ENCODE data around the gene ATP1A2.
"Not testable (repeated sequence)": the region's sequence is repeated elsewhere in the genome, so short reads cannot be mapped to it uniquely, and the experiment has no call there.

Gene ATP1A2

GRCh38 chr1:160120797-160121196 lies 5.2 kb downstream of the ATP1A2 start:
- H3K4me3 ChIP-seq: no peak overlapping the region
- no peak for TF ChIP-seq CTCF (IDR thresholded peaks at IDR 0.05)
- no peak overlapping the region for H3K27ac ChIP-seq
- DNase-seq (ENCODE audit: low spot score): no peak

GRCh38 chr1:160121388-160121787 lies 5.8 kb downstream of the ATP1A2 start:
- Histone ChIP-seq H3K27ac (no peak overlapping the region), H3K4me3 (no peak overlapping the region)
- TF ChIP-seq CTCF (IDR thresholded peaks at IDR 0.05): no peak
- no peak for DNase-seq (ENCODE audit: low spot score)

GRCh38 chr1:160122978-160123495 lies 7.5 kb downstream of the ATP1A2 start:
- TF ChIP-seq CTCF (IDR thresholded peaks at IDR 0.05): no peak
- DNase-seq (ENCODE audit: low spot score): no peak
- H3K27ac ChIP-seq: no peak overlapping the region
- no peak overlapping the region for H3K4me3 ChIP-seq

- no peak overlapping the region for H3K27ac ChIP-seq
- no peak overlapping the region for H3K4me3 ChIP-seq
- no peak for TF ChIP-seq CTCF (IDR thresholded peaks at IDR 0.05)
- no peak for DNase-seq (ENCODE audit: low spot score)
These were observed 8.2 kb downstream of the ATP1A2 start for GRCh38 chr1:160123726-160124125.

- no peak overlapping the region for H3K4me3 ChIP-seq
- no peak for DNase-seq (ENCODE audit: low spot score)
- H3K27ac ChIP-seq: peak overlapping the region in 1 of 2 donors; percentile 67
- TF ChIP-seq CTCF (IDR thresholded peaks at IDR 0.05): no peak
These were observed 9.3 kb downstream of the ATP1A2 start for GRCh38 chr1:160124705-160125478.

GRCh38 chr1:160125746-160126145 lies 10.2 kb downstream of the ATP1A2 start:
- no peak for TF ChIP-seq CTCF (IDR thresholded peaks at IDR 0.05)
- no peak for DNase-seq (ENCODE audit: low spot score)
- Histone ChIP-seq H3K4me3 (no peak overlapping the region), H3K27ac (peak overlapping the region in 1 of 2 donors; percentile 67)

- H3K4me3 ChIP-seq; H3K27ac ChIP-seq; DNase-seq (ENCODE audit: low spot score): not testable (repeated sequence)
These were observed 10.8 kb downstream of the ATP1A2 start for GRCh38 chr1:160126342-160126741.
